Activated CD4-positive, alpha-beta T cell treated with anti-CD3 and anti-CD28 coated beads for 36 hours (primary cell): ENCODE results near the gene GABRR1. TPM values are rescaled to one million over a fixed set of nuclear protein-coding genes. Genes with fewer than 3 reads are reported as not detected.

Source experiments
- ATAC-seq: fragments of 200-7000 bp; cut with Tn5 transposase; one replicate; pipeline ENCODE4 v1.10.0; 2021; ENCODE audit warnings: mild to moderate bottlenecking, moderate library complexity
- CTCF ChIA-PET: fragments of 350-600 bp; sonication (Branson Sonifier 250); formaldehyde crosslinking; loops from one replicate; lab custom pipeline; 2021; ENCODE audit warnings: antibody characterized with exemption; lab: Charles Lee
- POLR2A ChIA-PET: fragments of 350-600 bp; sonication (Branson Sonifier 250); formaldehyde crosslinking; loops from one replicate; lab custom pipeline; 2021; ENCODE audit warnings: antibody characterized with exemption, inconsistent platforms; lab: Charles Lee
- DNase-seq: peaks from one replicate; pipeline ENCODE4 v3.0.0-alpha.2; 2020
- H3K27ac Mint-ChIP-seq: one replicate; pipeline ENCODE4 v1.8.0; 2021; ENCODE audit warnings: mixed read lengths
- H3K27me3 Mint-ChIP-seq: one replicate; pipeline ENCODE4 v1.8.0; 2021; ENCODE audit warnings: mixed read lengths
- H3K36me3 Mint-ChIP-seq: one replicate; pipeline ENCODE4 v1.8.0; 2021; ENCODE audit warnings: low read depth, mixed read lengths
- H3K4me1 Mint-ChIP-seq: one replicate; pipeline ENCODE4 v1.8.0; 2021; ENCODE audit warnings: mixed read lengths
- H3K4me3 Mint-ChIP-seq: one replicate; pipeline ENCODE4 v1.8.0; 2021; ENCODE audit warnings: mild to moderate bottlenecking, moderate library complexity, mixed read lengths
- H3K9me3 Mint-ChIP-seq: one replicate; pipeline ENCODE4 v1.8.0; 2021; ENCODE audit warnings: low read depth, mixed read lengths
- intact Hi-C, 2 experiments: fragments of 100-400 bp; cut with DNase I in 1 of 2; cut with micrococcal nuclease in 1 of 2; formaldehyde crosslinking; loops; one replicate each; pipeline versions ENCODE4 v1.14.2 to v1.15.1; 2022 to 2024; cut with DNase I, micrococcal nuclease
- total RNA-seq, 2 experiments: library from RNA; stranded (reverse); gene quantifications; one replicate each; pipeline ENCODE4 v1.2.3, GENCODE V29; 2021

Gene GABRR1
- total RNA-seq, 2 experiments from 2014 or later: not detected

GRCh38 chr6:89215391-89215790 is 1.8 kb downstream of the GABRR1 start:
- H3K27me3 Mint-ChIP-seq: peaks cover 4% of the 10 kb centered on the region
- H3K9me3 Mint-ChIP-seq: no peaks in the 10 kb centered on the region
- ChIA-PET POLR2A (no interaction called here), CTCF (no interaction called here)
- intact Hi-C loops: no loop called here
- no peaks in the 10 kb centered on the region for H3K36me3 Mint-ChIP-seq
- ATAC-seq (no peak), DNase-seq (no peak)
- no peak overlapping the region for H3K4me3 Mint-ChIP-seq
- H3K27ac Mint-ChIP-seq: no peak overlapping the region
- H3K4me1 Mint-ChIP-seq: no peaks in the 10 kb centered on the region

- H3K27me3 Mint-ChIP-seq: peaks cover 4% of the 10 kb centered on the region
- no peaks in the 10 kb centered on the region for H3K36me3 Mint-ChIP-seq
- DNase-seq (no peak), ATAC-seq (no peak)
- H3K4me3 Mint-ChIP-seq: no peak overlapping the region
- intact Hi-C loops: no loop called here
- ChIA-PET CTCF (no interaction called here), POLR2A (no interaction called here)
- H3K4me1 Mint-ChIP-seq: no peaks in the 10 kb centered on the region
- no peaks in the 10 kb centered on the region for H3K9me3 Mint-ChIP-seq
- H3K27ac Mint-ChIP-seq: no peak overlapping the region
Measured at GRCh38 chr6:89214197-89214596, 3.0 kb downstream of the GABRR1 start.

- CTCF ChIA-PET: no interaction called here
Measured at GRCh38 chr6:89212472-89212871, 4.7 kb downstream of the GABRR1 start.

GRCh38 chr6:89209457-89209856 is 7.7 kb downstream of the GABRR1 start:
- H3K27me3 Mint-ChIP-seq: peaks cover 4% of the 10 kb centered on the region
- H3K4me3 Mint-ChIP-seq: no peak overlapping the region
- ChIA-PET POLR2A (no interaction called here), CTCF (interaction anchor here (1.0 kb wide), 1 partner anchor 101 kb away, joined by 3 read pairs; no protein-coding TSS in a partner anchor)
- H3K36me3 Mint-ChIP-seq: no peaks in the 10 kb centered on the region
- H3K4me1 Mint-ChIP-seq: no peaks in the 10 kb centered on the region
- no peak for DNase-seq
- no peaks in the 10 kb centered on the region for H3K9me3 Mint-ChIP-seq
- no peak overlapping the region for H3K27ac Mint-ChIP-seq
- ATAC-seq: no peak
- intact Hi-C loops: no loop called here

More at GRCh38 chr6:89212472-89212871, 4.7 kb downstream of the GABRR1 start:
- DNase-seq: no peak
- POLR2A ChIA-PET: no interaction called here
- Mint-ChIP-seq H3K4me3 (no peak overlapping the region), H3K4me1 (no peaks in the 10 kb centered on the region), H3K9me3 (no peaks in the 10 kb centered on the region), H3K36me3 (no peaks in the 10 kb centered on the region), H3K27ac (no peak overlapping the region), H3K27me3 (peaks cover 4% of the 10 kb centered on the region)
- intact Hi-C loops: no loop called here
- ATAC-seq: no peak

GRCh38 chr6:89208551-89208950 is 8.6 kb downstream of the GABRR1 start:
- DNase-seq (no peak), ATAC-seq (no peak)
- no peak overlapping the region for H3K4me3 Mint-ChIP-seq
- H3K9me3 Mint-ChIP-seq: no peaks in the 10 kb centered on the region
- H3K36me3 Mint-ChIP-seq: no peaks in the 10 kb centered on the region
- no peak overlapping the region for H3K27ac Mint-ChIP-seq
- POLR2A ChIA-PET: no interaction called here
- CTCF ChIA-PET: interaction anchor here (0.6 kb wide), 1 partner anchor 1344 kb away, joined by 3 read pairs; no protein-coding TSS in a partner anchor
- H3K4me1 Mint-ChIP-seq: no peaks in the 10 kb centered on the region
- H3K27me3 Mint-ChIP-seq: peaks cover 4% of the 10 kb centered on the region
- intact Hi-C loops: no loop called here

GRCh38 chr6:89205819-89206218 is 11.3 kb downstream of the GABRR1 start:
- Mint-ChIP-seq H3K4me1 (no peaks in the 10 kb centered on the region), H3K4me3 (no peak overlapping the region), H3K36me3 (no peaks in the 10 kb centered on the region), H3K27ac (no peak overlapping the region), H3K9me3 (no peaks in the 10 kb centered on the region), H3K27me3 (no peaks in the 10 kb centered on the region)
- no peak for ATAC-seq
- POLR2A ChIA-PET: no interaction called here
- intact Hi-C loops: no loop called here
- no peak for DNase-seq
- CTCF ChIA-PET: interaction anchor here (0.6 kb wide), 1 partner anchor 1400 kb away, joined by 3 read pairs; no protein-coding TSS in a partner anchor

GRCh38 chr6:89204096-89204495 is 13.1 kb downstream of the GABRR1 start:
- Mint-ChIP-seq H3K9me3 (no peaks in the 10 kb centered on the region), H3K27me3 (peaks cover 1% of the 10 kb centered on the region), H3K36me3 (no peaks in the 10 kb centered on the region), H3K4me1 (no peaks in the 10 kb centered on the region), H3K27ac (no peak overlapping the region), H3K4me3 (no peak overlapping the region)
- DNase-seq: no peak
- intact Hi-C loops: no loop called here
- ATAC-seq: no peak
- ChIA-PET POLR2A (no interaction called here), CTCF (interaction anchor here (1.4 kb wide), 1 partner anchor 14 kb away, joined by 4 read pairs; no protein-coding TSS in a partner anchor)

GRCh38 chr6:89200706-89201215 is 16.4 kb downstream of the GABRR1 start:
- intact Hi-C loops: no loop called here
- Mint-ChIP-seq H3K4me1 (no peaks in the 10 kb centered on the region), H3K9me3 (no peaks in the 10 kb centered on the region), H3K27ac (no peak overlapping the region), H3K4me3 (no peak overlapping the region), H3K27me3 (peaks cover 2% of the 10 kb centered on the region), H3K36me3 (no peaks in the 10 kb centered on the region)
- DNase-seq: no peak
- ChIA-PET POLR2A (no interaction called here), CTCF (interaction anchor here (0.6 to 0.8 kb wide), 2 partner anchors 53 to 181 kb away, joined by 3 read pairs; no protein-coding TSS in a partner anchor)
- ATAC-seq: no peak

GRCh38 chr6:89199579-89199978 is 17.6 kb downstream of the GABRR1 start:
- DNase-seq: no peak
- Mint-ChIP-seq H3K36me3 (no peaks in the 10 kb centered on the region), H3K27me3 (peaks cover 2% of the 10 kb centered on the region), H3K4me1 (no peaks in the 10 kb centered on the region), H3K4me3 (no peak overlapping the region), H3K27ac (no peak overlapping the region), H3K9me3 (peaks cover 7% of the 10 kb centered on the region)
- POLR2A ChIA-PET: no interaction called here
- no peak for ATAC-seq
- CTCF ChIA-PET: no interaction called here
- intact Hi-C loops: no loop called here

GRCh38 chr6:89198235-89198634 is 18.9 kb downstream of the GABRR1 start:
- intact Hi-C loops: no loop called here
- ChIA-PET CTCF (no interaction called here), POLR2A (no interaction called here)
- H3K4me3 Mint-ChIP-seq: no peak overlapping the region
- no peaks in the 10 kb centered on the region for H3K36me3 Mint-ChIP-seq
- H3K27ac Mint-ChIP-seq: no peak overlapping the region
- H3K27me3 Mint-ChIP-seq: peaks cover 2% of the 10 kb centered on the region
- H3K9me3 Mint-ChIP-seq: peaks cover 8% of the 10 kb centered on the region
- ATAC-seq (no peak), DNase-seq (no peak)
- no peaks in the 10 kb centered on the region for H3K4me1 Mint-ChIP-seq

- no peak overlapping the region for H3K27ac Mint-ChIP-seq
- POLR2A ChIA-PET: no interaction called here
- no peak overlapping the region for H3K4me3 Mint-ChIP-seq
- peaks cover 3% of the 10 kb centered on the region for H3K27me3 Mint-ChIP-seq
- DNase-seq: no peak
- no peak for ATAC-seq
- CTCF ChIA-PET: interaction anchor here (0.7 kb wide), 1 partner anchor 9 kb away, joined by 3 read pairs; no protein-coding TSS in a partner anchor
- intact Hi-C loops: no loop called here
- H3K36me3 Mint-ChIP-seq: no peaks in the 10 kb centered on the region
- no peaks in the 10 kb centered on the region for H3K4me1 Mint-ChIP-seq
- H3K9me3 Mint-ChIP-seq: peaks cover 8% of the 10 kb centered on the region
Measured at GRCh38 chr6:89197141-89197540, 20.0 kb downstream of the GABRR1 start.

GRCh38 chr6:89194559-89194958 is 22.6 kb downstream of the GABRR1 start:
- no peak overlapping the region for H3K4me3 Mint-ChIP-seq
- no peak for ATAC-seq
- no peaks in the 10 kb centered on the region for H3K36me3 Mint-ChIP-seq
- intact Hi-C loops: no loop called here
- H3K4me1 Mint-ChIP-seq: no peaks in the 10 kb centered on the region
- peaks cover 8% of the 10 kb centered on the region for H3K9me3 Mint-ChIP-seq
- no peak for DNase-seq
- ChIA-PET POLR2A (no interaction called here), CTCF (interaction anchor here (0.8 kb wide), 1 partner anchor 173 kb away, joined by 3 read pairs; no protein-coding TSS in a partner anchor)
- no peak overlapping the region for H3K27ac Mint-ChIP-seq
- peaks cover 4% of the 10 kb centered on the region for H3K27me3 Mint-ChIP-seq
